Hematopoietic multipotent progenitor cell treated with erythropoietin and hydrocortisone succinate and interleukin-3 and kit ligand, for 17 days (in vitro differentiated cells): ENCODE measurements around the gene LIME1.

ENCODE experiments used
- DNase-seq: peaks from one replicate; pipeline ENCODE4 v3.0.0-alpha.2; 2015; ENCODE audit warnings: low spot score

LIME1 gene

DNA sequence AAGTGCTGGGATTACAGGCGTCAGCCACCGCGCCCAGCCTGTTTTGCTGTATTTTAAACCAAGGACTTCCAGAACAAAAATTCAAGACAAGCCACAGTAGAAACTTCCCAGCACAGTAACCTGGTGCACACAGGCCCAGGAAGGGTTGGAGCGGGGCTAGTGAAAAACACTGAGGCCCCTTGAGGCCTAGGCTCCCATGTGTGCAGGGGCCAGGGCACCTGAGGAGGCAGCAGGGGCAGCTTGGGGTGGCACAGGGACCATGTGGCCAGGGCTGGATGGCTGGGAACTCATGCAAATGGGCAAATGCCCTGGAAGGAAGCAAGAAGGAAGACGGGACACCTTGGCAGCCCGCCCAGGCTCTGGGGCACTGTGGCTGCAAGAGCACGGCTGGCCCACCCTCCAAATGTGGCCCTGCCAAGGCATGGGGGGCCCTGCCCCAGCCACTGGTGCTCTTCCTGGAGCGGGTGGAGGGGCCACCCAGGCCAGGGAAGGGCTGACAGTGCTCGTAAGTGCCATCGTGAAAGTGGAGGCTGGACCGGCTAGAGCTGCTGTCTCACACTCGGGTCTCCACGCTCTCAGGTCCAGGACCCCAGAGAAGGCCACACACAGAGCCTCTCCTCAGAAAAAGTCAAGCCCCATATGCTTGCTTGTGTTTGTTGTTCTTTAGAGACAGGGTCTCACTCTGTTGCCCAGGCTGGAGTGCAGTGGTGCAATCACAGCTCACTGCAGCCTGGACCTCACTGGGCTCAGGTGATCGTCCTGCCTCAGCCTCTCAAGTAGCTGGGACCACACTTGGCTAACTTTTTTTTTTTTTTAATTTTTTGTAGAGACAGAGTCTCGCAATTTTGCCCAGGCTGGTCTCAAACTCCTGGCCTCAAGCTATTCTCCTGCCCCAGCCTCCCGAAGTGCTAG is 13.4 kb downstream of the LIME1 start:
- DNase-seq = no peak

DNA sequence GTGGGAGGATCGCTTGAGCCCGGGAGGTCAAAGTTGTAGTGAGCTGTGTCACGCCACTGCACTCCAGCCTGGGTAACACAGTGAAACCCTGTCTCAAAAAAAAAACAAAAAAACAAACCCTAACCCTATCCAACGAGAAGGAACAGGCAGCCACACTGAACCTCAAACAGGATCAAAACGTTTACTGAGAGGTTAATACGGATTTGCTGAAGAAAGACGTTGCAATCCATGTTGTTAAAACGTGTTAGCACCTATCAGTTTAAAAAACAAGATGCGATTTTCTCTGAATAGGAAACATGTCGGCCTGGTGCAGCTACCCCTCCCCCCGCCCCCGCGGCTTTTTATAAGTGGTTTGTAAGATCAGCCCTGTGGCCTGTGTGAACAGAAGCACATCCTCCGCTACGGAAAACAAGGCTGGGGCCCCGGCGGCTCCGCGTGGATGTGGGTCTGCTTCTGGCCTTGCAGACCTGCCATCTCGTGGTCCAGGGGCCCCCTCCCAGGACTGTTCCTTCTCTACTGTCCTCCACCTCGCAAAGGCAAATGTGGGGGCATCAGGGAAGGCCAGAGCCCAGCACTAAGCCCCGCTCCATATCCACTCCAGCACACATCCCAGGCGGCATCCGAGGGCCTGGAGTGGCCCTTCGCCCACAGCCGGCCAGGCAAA is 14.5 kb downstream of the LIME1 start:
- no peak for DNase-seq

DNA sequence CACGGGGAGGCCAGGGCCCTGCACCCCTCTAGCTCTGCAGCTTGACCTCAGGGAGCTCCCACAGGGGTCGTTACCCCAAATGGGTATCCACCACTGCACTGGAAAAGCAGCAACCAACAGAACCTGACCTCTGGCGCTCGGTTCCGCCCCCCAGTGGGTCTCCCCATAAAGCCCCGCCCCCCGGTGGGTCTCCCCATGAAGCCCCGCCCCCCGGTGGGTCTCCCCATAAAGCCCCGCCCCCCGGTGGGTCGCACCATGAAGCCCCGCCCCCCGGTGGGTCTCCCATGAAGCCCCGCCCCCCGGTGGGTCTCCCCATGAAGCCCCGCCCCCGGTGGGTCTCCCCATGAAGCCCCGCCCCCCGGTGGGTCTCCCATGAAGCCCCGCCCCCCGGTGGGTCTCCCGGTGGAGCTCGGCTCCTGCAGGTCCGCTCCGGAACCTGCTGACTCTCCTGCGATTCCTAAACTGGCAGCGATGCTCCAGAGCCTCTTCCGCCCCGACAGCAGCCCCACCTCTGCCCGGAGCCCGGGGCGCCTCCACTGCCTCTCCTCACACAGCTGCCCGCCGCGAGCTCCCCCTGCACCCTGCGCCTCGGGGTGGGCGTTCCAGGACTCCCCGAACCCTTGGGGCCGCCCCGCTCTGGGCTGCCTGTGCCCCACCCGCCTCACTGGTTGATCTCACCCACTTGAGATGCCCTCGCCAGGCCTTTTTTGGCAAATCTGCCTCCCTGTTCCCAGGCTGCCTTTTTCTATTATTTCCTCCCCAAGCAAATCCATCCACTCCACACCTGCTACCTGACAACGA is 15.2 kb downstream of the LIME1 start:
- peak; percentile 29 for DNase-seq

DNA sequence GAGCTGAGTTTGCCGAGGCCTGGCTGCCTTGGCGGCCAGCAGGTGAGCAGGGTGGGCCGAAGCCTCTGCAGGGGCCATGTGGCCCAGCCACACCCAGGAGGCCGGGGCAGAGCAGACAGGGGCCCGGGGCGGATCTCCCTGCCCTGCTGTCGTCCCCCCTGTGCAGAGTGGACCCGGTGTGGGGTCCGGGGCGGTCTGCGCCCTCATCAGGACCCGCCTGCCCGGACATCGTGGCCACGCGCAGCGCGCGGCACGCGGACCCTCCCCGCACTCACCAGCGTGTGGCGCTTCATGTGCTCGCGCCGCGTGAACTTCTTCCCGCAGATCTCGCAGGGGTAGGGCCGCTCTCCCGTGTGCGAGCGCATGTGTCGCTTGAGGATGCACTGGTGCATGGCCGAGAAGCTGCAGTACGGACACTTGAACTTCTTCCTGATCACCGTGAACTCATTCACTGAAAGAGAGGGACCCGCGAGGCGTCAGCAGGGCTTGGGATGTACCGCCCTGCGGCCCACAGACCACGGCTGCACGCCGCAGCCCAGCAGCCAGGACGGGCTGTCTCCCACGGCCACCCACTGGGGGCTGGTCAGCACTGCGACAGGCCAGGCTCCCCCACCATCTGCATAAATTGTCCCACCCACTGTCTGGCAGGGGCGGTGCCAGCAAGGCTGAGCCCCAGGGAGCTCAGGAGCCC is 16.1 kb downstream of the LIME1 start:
- no peak for DNase-seq

DNA sequence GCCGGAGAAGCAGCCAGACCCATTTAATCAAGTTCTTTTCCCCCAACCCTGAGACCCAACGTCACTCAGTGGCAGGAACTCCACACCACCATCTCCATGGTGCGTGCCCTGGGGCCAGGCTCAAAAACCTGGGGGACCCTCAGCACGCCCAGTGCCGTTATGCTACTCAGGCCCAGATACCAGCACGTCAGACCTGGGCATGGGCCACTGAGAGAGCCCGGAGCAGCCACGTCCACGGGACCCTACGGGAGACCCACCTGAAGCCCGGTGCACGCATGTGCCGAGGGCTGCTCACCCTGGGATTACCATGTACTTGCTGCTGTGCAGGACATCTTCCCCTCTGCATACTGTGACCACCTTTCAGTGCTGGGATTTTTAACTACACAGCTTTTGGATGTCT is 16.9 kb downstream of the LIME1 start:
- DNase-seq = no peak

DNA sequence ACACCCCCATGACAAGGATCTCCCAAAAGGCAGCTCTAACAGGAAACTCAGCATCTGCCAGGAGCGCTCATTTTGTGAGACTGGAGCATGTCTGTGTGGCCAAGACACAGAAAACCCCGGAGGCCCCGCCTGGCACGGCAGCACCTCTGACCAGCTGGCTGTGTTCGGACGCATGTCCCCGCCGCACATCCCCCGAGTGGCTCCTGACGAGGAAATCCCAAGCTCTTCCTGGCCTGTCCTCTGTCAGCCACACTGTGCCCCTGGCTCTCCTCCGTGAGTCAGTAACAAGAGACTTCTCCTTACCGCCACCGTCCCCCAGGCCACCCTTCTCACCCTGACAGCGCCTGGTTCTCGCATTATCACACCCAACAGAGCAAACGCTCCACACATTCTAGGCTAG is 17.5 kb downstream of the LIME1 start:
- DNase-seq = no peak

DNA sequence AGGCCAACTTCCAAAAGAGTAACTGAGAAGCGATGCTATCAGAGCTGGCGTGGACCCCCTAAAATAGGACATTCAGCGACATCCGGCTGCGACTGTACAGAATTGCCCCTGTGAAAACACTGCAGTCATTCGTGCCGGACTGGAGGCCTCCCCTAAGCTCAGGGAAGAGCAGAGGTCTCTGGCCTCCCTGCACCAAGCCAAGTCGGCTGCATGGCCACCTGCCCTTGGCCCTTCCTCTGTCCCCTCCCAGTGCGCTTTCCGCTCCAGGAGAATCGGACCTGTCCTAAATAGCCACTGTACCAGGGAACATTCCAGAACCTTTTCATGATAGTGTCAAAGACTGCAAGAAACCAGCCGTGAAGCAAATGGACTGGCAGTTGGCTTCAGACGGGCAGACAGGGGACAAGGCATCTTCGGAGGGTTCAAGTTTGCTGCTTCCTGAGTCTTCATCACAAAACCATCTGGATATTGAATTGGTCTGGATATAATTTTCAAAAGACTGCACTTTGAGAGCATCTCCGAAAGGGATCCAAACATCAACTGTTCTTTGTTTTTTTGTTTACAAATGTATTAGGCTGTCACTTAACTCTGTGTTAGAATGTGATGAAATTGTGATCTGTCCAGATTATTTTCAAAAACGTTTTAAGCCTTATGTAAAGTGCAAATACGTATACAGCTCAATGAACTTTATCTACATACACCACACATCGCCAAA is 19.6 kb downstream of the LIME1 start:
- no peak for DNase-seq

DNA sequence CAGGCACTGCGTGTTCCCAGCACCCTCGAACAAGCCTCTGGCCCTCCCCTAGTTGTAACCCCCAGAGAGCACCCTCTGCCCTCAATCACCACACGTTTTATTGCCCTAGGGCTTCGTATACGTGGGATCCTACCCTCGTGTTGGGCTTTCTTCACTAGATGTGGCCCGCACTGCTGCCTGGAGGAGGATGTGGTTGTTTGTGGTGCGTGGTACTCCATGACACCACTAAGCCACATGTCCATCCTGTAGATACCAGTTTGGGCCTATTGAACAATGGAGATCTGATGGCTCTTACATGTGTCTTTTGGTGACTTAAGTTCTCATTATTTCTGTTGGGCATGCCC is 20.2 kb downstream of the LIME1 start:
- DNase-seq = no peak

DNA sequence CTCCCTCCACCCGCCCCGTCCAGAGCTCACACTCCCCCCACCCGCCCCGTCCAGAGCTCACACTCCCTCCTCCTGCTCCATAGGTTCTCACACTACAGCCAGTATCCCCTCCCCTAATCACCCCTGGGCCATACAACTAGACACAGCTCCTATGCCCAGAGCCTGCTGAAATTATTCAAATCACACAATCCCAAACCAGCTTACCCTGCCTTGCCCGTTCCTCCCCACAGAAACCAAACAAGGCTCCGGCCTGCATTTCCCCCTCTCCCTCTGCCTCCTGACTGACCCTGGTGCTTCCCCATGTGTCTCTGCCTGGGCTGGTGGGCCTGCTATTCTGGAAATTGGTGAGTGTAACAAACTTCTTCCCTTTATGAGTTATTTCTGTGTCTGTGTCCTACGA is 21.7 kb downstream of the LIME1 start:
- DNase-seq = no peak

DNA sequence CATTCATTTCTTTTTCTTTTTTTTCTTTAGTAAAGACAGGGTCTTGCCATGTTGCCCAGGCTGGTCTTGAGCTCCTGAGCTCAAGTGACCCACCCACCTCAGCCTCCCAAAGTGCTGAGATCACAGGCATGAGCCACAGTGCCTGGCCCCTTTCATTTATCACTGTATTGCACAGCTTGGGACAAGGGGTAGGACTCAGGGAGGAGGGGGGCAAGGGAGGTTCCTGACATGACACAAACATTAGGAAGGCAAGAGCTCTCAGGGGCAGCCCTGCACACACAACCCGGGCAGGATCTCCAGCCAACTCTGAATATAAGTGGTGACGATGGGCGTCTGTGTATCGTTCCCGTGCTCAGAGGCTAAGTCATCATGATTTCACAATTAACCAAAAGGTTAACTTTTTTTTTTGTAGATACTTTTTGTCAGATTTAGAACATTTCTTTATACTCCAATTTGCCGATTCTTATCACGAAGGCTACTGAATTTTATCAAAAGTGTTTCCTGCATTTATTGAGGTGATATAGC is 23.0 kb downstream of the LIME1 start:
- DNase-seq = no peak

DNA sequence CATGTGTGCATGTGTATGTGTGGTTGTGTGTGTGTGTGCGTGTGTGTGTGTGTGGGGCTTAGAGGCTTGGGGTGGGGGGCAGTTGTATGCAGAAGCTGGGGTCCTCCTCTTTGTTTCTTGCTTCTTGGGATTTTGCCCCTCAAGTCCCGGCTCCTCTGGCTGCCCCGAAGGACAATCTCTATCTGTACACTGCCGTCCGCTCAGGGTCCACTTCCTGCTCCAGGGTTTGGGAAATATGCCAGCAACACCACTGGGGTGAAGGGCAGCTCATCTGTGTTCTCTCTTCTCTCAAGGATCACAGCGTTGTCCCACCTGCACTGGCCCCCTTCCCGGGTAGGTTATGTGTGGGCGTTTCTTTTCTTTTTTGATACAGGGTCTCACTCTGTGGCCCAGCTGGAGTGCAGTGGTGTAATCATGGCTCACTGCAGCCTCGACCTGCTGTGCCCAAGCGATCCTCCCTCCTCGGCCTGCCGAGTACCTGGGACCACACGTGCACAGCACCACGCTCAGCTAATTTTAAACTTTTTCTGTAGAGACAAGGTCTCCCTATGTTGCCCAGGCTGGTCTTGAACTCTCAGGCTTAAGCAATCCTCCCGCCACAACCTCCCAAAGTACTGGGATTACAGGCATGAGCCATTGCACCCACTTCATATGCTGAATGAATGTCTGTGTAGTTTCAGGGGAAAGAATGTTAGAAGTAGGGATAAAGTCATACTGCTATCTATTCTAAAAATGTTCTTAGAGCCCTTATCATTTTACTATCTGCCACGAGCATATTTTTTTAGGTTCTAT is 28.8 kb downstream of the LIME1 start:
- no peak for DNase-seq

DNA sequence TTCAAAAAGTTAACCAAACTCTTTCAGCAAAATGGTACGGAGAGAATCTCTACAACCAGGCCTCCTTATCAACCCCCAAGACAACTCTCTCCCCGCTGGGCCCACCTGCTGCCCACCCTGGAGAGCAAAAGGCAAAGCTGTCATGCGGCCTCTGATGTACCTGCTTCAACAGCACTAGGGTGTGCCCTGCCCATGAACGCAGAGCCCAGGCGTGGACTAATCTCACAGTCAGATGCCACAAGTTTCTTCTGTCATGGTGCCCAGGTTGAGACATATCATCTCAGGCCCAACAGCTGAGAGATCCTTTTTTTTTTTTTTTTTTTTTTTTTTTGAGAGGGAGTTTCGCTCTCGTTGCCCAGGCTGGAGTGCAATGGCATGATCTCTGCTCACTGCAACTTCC is 29.4 kb downstream of the LIME1 start:
- DNase-seq = peak; percentile 57

DNA sequence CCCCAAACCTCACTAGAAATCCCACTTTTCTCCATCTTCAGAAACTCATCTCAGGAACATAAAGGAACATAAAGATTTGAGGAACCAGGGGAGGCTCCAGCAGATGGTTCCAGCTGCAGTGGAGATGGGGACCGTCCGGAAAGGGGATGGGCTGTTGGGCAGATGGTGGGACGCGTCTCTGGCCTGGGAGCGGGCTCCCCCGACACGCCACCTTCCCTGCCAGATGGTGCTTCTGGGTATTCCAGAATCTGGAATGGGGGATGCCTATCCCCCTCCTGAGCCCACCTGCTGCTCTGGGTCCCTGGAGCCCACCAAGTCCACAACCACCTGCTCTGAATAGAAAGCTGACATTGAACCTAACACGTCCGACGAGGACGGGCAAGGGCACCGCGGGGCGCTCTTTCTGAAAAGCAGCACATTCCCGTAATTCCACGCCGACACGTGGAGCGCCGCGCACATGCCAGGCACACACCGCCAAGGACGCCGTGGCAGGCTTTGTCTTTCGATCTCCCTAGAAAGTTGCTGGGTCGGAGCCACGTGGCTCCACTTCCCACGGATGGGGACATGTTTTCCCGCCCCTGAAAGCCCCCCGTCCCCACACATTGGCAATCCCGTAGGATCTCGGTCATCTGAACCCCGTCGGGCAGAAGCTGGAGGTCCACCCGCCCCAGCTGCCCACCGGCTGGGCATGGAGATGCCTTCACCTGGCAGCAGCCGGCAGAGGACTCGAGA is 30.4 kb downstream of the LIME1 start:
- DNase-seq = no peak

DNA sequence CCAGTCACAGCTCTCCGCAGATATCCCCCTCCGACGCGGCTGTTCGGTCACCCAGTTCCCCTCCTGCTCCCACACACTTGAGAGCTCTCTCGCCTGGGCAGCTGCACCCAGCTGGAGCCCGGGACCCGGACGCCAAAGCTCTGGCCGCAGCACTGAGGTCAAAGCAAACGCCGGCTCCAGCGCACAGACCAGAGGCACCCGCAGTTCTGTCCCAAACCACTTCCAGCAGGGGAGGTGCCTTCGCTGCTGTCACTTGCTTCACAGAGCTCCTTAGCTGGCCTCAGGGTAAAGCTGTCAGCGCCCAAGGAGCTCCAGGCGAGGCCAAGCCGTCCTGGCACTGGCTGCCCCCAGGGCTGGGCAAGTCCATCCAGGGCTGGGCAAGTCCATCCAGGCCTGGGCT is 31.0 kb downstream of the LIME1 start:
- no peak for DNase-seq

DNA sequence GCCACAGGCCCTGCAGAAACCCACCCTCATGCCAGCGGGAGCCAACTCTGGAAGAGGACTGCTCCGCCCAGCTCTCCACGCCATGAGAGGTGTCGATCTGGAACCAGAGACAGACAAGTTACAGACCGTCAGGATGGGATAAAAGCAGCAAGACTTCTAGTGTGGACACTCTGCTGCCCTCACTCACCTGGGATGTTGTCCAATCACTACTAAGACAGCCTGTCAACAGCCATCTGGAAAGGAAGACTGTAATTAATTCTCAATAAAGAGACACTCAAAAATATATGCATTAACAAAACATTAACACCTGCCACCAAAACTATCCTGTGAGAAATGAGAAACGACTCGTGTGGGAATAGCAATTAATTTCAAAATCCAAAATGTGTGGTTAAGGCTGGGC is 31.4 kb downstream of the LIME1 start:
- no peak for DNase-seq

DNA sequence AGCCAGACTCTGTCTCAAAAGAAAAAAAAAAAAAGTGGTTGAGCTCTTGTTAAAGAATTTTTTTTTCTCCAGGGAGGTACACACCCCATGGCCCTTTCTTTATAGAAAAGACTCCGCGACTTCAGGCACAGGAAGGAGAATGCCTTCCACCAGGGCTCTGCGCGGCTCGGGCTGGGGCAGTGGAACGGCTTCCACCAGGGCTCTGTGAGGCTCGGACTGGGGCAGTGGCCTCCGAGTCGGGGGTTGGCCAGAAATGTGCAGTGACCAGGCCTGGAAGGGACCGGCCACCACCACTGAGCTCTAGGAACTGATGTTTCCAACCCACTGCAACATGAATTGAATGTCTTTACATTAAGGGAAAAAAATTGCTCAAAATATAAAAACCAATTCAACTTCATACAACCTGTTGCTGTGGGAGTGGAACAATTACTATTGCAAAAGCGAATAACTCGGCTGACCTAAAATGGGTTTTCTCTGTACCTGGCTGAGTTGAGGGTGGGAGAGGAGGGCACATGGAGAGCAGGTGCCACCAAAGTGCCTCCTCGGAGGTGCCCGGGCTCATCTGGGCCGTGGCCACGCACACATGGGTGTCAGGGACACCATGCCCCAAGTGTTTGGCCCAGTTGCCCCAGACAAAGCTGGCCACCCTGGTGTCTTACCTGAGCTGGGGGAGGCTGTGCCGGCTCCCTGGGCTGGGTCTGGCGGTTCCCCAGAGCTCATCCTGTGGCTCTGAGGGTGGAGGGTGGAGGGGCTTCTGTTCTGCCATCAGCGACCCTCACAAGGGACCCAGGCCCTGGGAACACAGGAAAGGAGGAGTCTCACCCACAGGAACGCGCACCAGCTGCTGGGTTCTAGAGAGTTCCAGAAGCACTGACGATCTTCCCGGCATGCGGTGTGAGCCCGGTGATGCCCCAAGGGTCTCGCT is 32.4 kb downstream of the LIME1 start:
- no peak for DNase-seq

DNA sequence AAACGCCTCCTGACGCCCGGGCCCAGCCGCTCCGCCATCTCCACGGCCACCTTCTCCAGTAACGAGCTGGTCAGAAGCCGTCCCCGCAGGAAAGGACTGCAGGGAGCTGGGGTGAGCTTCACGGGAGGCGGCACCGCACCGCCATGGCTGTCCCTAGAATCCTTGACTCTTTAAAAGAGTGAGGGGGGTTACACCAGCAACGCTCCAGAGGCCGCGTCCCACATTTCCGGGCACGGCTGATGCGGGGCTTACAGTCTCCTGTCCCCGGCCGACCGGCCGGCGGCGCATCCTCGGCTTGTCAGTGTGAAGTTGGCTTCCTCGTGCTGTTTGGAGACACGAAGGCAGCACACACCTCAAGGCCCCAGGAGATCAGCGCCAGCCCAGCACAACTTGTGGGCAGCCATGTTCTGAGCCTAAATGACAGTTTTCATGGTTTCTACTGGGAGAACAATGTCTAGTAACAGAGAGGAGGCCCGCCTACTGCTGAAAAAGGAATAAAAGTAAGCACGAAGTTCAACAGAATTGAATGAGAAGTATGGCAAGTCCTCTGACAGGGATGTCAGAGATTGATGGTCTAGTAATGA is 33.5 kb downstream of the LIME1 start:
- DNase-seq = no peak

DNA sequence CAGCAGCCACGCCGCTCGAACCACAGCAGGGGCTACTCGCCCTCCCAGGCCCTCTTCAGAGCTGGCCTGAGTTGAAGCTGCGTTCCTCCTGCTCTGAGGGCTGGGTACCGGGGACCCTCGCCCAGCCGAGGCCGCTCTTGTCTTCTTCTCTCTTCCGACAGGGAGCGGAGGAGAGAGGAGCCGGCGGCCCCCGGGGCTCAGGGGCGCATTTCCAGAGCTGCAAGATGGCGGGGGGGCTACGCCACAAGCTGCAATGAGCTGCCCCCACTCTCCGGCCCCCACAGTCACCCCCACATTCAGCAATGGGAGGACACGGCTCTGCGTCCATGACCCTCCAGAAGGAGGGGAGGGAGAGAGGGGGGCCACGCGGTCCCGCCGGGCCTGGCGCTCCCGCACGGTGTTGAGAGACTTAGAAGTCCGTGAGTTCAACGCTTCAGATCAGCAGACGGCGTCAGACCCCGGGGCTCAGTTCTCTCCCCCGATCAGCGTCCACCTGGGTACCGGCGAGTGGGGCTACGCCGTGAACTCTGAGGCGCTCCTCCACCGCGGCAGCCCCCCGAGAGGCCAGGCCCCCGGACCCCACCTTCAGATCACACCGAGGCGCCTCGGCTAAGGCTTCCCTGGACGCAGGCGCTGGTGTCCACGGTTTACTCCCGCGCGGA is 34.7 kb downstream of the LIME1 start:
- no peak for DNase-seq
